ENCODE measurements around the gene RCBTB1. TPM values are rescaled to one million over a fixed set of nuclear protein-coding genes. Genes with fewer than 3 reads are reported as not detected.
A peak's percentile ranks its signal among the peaks of the same experiment; 100 is the strongest.

Gene RCBTB1
- total RNA-seq, 1 experiment from 2014 or later: 5.4 TPM

DNA sequence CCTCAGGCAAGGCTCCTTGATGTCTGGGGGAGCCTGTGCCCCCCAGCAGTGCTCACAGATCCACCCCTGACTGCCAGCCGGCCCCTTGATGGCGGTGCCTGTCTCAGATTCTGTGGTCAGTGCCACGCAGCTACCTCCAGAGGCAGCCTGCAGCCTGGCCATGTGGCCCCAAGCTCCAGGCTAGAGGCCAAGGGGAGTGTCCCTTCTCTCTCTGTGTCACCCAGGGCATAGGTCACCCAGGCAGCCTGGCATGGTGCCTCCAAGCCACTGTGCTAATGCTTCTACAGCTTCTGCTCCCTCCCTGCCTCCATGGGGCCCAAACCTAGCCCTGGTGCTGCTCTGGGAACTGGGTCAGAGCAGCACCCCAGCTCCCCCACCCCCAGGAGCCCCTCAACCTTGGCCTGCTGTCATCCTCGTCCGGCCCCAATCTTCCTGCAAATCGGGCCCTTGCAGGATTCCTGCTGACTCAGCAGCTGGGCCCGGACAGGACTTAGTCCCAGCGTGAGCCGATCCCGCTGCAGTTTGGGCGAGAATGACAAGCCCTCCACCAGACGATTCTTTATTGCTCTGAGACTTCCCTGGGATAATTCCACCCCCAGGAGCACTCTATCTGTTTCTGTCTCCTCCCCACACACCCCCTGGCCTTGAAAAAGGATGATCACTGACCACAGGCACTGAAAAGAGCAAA is 40.2 kb upstream of the RCBTB1 start:
- Histone ChIP-seq H3K27me3 (ENCODE audit: low read length) (no peaks in the 10 kb centered on the region), H3F3A (ENCODE audit: low read length, unreplicated experiment) (no peaks in the 10 kb centered on the region), H3K4me3 (ENCODE audit: low read length) (no peak overlapping the region), H3K27ac (ENCODE audit: low read length) (no peak overlapping the region), H3K4me2 (ENCODE audit: low read length) (no peak overlapping the region), H3K36me3 (ENCODE audit: low read depth, low read length) (no peaks in the 10 kb centered on the region), H3K79me2 (ENCODE audit: low read length) (no peaks in the 10 kb centered on the region), H2AFZ (ENCODE audit: low read length) (no peak overlapping the region), H3K9ac (ENCODE audit: low read length) (no peak overlapping the region), H3K9me3 (ENCODE audit: low read length) (no peaks in the 10 kb centered on the region), H4K20me1 (ENCODE audit: low read length) (no peaks in the 10 kb centered on the region), H3K4me1 (ENCODE audit: insufficient read depth, low read length) (no peaks in the 10 kb centered on the region), H3K9me2 (replicated peaks; ENCODE audit: low read length) (no peaks in the 10 kb centered on the region)
- ChIA-PET POLR2A (ENCODE audit: unreplicated experiment) (no interaction called here), CTCF (interaction anchor here (0.6 kb wide), 1 partner anchor 311 kb away, joined by 3 read pairs; the partner anchor contains the start of gene SPRYD7)
- DNase-seq (no peak), ATAC-seq (peak; percentile 24; the same call in 1 of the 2 replicates)
- intact Hi-C loops (cut with micrococcal nuclease): no loop called here
- TF ChIP-seq EZH2phosphoT487 (IDR thresholded peaks at IDR 0.05; ENCODE audit: borderline replicate concordance, low read length): no peak
- TF ChIP-seq, protein P1, sequence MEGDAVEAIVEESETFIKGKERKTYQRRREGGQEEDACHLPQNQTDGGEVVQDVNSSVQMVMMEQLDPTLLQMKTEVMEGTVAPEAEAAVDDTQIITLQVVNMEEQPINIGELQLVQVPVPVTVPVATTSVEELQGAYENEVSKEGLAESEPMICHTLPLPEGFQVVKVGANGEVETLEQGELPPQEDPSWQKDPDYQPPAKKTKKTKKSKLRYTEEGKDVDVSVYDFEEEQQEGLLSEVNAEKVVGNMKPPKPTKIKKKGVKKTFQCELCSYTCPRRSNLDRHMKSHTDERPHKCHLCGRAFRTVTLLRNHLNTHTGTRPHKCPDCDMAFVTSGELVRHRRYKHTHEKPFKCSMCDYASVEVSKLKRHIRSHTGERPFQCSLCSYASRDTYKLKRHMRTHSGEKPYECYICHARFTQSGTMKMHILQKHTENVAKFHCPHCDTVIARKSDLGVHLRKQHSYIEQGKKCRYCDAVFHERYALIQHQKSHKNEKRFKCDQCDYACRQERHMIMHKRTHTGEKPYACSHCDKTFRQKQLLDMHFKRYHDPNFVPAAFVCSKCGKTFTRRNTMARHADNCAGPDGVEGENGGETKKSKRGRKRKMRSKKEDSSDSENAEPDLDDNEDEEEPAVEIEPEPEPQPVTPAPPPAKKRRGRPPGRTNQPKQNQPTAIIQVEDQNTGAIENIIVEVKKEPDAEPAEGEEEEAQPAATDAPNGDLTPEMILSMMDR (conservative IDR thresholded peaks at IDR 0.05; ENCODE audit: low read depth, low read length): no peak
- no peak for TF ChIP-seq EZH2 (IDR thresholded peaks at IDR 0.05; ENCODE audit: low read length, unreplicated experiment)
- no TSS peak for BruUV-seq (replicated peaks)

- H4K20me1 ChIP-seq (ENCODE audit: low read length): no peaks in the 10 kb centered on the region
- H3K9me3 ChIP-seq (ENCODE audit: low read length): no peaks in the 10 kb centered on the region
- DNase-seq (no peak), ATAC-seq (no peak)
- BruUV-seq (replicated peaks): no TSS peak
- no peaks in the 10 kb centered on the region for H3K36me3 ChIP-seq (ENCODE audit: low read depth, low read length)
- H3K9ac ChIP-seq (ENCODE audit: low read length): no peak overlapping the region
- ChIA-PET CTCF (no interaction called here), POLR2A (ENCODE audit: unreplicated experiment) (no interaction called here)
- H3K4me3 ChIP-seq (ENCODE audit: low read length): no peak overlapping the region
- H3K4me2 ChIP-seq (ENCODE audit: low read length): no peak overlapping the region
- no peaks in the 10 kb centered on the region for H3K4me1 ChIP-seq (ENCODE audit: insufficient read depth, low read length)
- no peaks in the 10 kb centered on the region for H3K79me2 ChIP-seq (ENCODE audit: low read length)
- intact Hi-C loops (cut with micrococcal nuclease): no loop called here
- H3F3A ChIP-seq (ENCODE audit: low read length, unreplicated experiment): no peaks in the 10 kb centered on the region
- no peak overlapping the region for H3K27ac ChIP-seq (ENCODE audit: low read length)
- H3K27me3 ChIP-seq (ENCODE audit: low read length): no peaks in the 10 kb centered on the region
- TF ChIP-seq EZH2 (IDR thresholded peaks at IDR 0.05; ENCODE audit: low read length, unreplicated experiment): no peak
- TF ChIP-seq, protein P1 (conservative IDR thresholded peaks at IDR 0.05; ENCODE audit: low read depth, low read length): no peak
- TF ChIP-seq EZH2phosphoT487 (IDR thresholded peaks at IDR 0.05; ENCODE audit: borderline replicate concordance, low read length): no peak
- H3K9me2 ChIP-seq (replicated peaks; ENCODE audit: low read length): no peaks in the 10 kb centered on the region
- no peak overlapping the region for H2AFZ ChIP-seq (ENCODE audit: low read length)
These were observed 38.9 kb upstream of the RCBTB1 start for GRCh38 chr13:49624229-49624628.

DNA sequence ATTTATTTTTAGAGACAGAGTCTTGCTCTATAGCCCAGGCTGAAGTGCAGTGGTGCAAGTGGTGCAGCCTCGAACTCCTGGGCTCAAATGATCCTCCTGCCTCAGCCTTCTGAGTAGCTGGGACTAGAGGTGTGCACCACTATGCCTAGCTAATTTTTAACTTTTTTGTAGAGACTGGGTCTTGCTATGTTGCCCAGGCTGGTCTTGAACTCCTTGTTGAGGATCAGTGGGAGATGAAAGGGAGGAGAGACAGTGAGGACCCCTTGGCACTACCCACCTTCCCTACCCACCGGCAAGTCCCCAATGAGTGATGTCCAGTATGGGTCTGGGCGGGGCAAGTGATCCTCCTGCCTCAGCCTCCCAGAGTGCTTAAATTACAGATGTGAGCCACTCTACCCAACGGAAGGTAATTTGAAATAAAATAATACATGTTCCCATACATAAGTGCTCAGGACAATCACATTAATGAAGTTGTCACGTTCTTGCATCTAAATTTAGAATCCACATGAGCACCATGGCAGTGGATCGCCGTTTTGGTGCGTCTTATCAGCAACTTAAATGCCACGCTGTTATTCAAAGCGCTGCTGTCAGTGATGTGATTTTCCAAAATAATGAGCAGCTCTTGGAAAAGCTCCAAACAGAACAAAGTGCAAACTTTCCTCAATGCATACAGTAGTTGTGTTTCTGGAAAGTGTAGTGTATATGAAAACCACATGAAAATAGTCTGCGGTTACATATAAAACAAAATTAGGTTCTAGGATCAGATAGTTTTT is 37.0 kb upstream of the RCBTB1 start:
- Histone ChIP-seq H4K20me1 (ENCODE audit: low read length) (no peaks in the 10 kb centered on the region), H2AFZ (ENCODE audit: low read length) (no peak overlapping the region), H3K4me2 (ENCODE audit: low read length) (no peak overlapping the region), H3K36me3 (ENCODE audit: low read depth, low read length) (no peaks in the 10 kb centered on the region), H3K9ac (ENCODE audit: low read length) (no peak overlapping the region), H3F3A (ENCODE audit: low read length, unreplicated experiment) (no peaks in the 10 kb centered on the region), H3K9me2 (replicated peaks; ENCODE audit: low read length) (no peaks in the 10 kb centered on the region), H3K27me3 (ENCODE audit: low read length) (no peaks in the 10 kb centered on the region), H3K79me2 (ENCODE audit: low read length) (no peaks in the 10 kb centered on the region), H3K27ac (ENCODE audit: low read length) (no peak overlapping the region), H3K4me3 (ENCODE audit: low read length) (no peak overlapping the region), H3K9me3 (ENCODE audit: low read length) (no peaks in the 10 kb centered on the region), H3K4me1 (ENCODE audit: insufficient read depth, low read length) (no peaks in the 10 kb centered on the region)
- TF ChIP-seq EZH2phosphoT487 (IDR thresholded peaks at IDR 0.05; ENCODE audit: borderline replicate concordance, low read length) (no peak), EZH2 (IDR thresholded peaks at IDR 0.05; ENCODE audit: low read length, unreplicated experiment) (no peak)
- TF ChIP-seq, protein P1 (conservative IDR thresholded peaks at IDR 0.05; ENCODE audit: low read depth, low read length): no peak
- DNase-seq: no peak
- CTCF ChIA-PET: no interaction called here
- POLR2A ChIA-PET (ENCODE audit: unreplicated experiment): no interaction called here
- intact Hi-C loops (cut with micrococcal nuclease): no loop called here
- no TSS peak for BruUV-seq (replicated peaks)
- ATAC-seq: no peak
